Stimulated activated CD4-positive, alpha-beta T cell treated with anti-CD3 and anti-CD28 coated beads, Interleukin-2, amount 100 ng/mL, for 4 hours (primary cell): Measurements from ENCODE around the gene GTF2H2.
"Not testable (repeated sequence)": the region's sequence is repeated elsewhere in the genome, so short reads cannot be mapped to it uniquely, and the experiment has no call there.

Experiments
- DNase-seq: peaks from one replicate; pipeline ENCODE4 v3.0.0-alpha.2; 2020; ENCODE audit warnings: low read depth

The GTF2H2 gene

DNA sequence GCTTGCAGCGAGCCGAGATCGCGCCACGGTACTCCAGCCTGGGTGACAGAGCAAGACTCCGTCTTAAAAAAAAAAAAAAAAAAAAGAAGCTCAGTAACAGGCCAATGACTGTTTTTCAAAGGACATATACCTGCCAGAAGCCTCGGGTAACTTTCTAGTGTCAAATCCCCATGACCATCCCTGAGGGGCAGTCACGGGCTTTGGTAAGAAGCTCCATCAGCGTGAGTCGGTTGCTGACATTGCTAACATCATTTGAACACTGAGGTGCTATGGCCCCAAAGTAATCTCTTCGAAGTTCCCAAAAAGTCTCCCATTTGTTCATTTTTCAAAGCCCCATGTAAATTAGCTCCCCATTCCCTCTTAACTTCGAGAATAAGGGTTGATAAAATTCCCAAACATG lies 53.9 kb downstream of the GTF2H2 start:
- DNase-seq, result no peak

DNA sequence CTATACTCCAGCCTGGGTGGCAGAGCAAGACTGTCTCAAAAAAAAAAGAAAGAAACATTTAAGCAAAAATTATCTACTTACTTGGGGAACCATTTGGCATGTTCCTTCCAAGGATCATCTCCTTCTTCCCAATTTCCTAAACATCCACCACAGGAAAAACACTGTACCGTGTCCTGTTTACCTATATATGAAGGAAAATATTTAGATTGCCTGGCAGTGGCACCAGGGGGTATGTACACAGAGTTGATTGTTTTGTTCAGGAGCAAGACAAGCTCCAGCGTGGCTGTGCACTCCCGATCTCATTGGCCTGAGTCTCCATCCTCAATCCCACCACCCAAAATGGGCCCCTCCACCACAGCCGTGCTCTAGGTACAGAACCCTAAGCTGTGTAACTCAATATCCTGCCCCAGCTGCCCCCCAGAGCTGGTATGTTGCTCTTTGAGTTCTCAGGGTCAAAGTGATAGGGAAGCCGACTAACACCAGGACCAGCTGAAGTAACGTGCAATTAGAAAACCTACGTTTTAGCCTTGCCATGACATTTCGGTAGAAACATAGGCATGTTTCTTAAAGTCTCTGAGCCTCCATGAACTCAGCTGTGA lies 56.2 kb downstream of the GTF2H2 start:
- no peak for DNase-seq

DNA sequence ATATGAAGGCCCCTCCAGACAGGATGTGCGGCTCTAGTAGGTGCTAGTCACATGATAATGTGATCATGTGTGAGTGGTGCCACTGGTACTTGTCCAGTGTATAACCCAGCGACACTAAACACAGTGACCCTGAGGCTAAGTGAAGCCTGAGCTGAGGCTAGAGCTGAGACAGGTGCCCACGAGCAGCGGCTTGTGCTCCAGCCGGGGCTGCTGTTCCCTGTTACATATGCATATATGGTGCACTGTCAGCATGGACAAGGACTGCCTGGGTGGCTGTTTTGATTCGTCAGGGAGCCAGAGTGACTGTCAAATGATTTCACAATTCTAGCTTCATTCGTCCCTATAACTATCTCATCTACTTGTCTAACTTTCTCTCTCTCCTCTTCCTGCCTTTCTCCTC lies 60.5 kb downstream of the GTF2H2 start:
- not testable (repeated sequence) for DNase-seq
